Mucosa of descending colon (tissue), 3 donors: Measurements from ENCODE around the gene TIMM17A. TPM values are rescaled to one million over a fixed set of nuclear protein-coding genes. Genes with fewer than 3 reads are reported as not detected.

ENCODE experiments used
- ATAC-seq: fragments of 200-7000 bp; cut with Tn5 transposase; one replicate; pipeline ENCODE4 v1.9.1; 2020; ENCODE audit warnings: mild to moderate bottlenecking, moderate library complexity
- DNase-seq, 3 donors: peaks; one replicate each; pipeline ENCODE4 v3.0.0-alpha.2; 2020
- H3K36me3 ChIP-seq: fragments of 200-600 bp; one replicate; pipeline ENCODE4 v1.8.0; 2021; ENCODE audit warnings: low read depth, mild to moderate bottlenecking
- H3K4me1 ChIP-seq: fragments of 200-600 bp; one replicate; pipeline ENCODE4 v1.8.0; 2021; ENCODE audit warnings: low read depth, mild to moderate bottlenecking
- H3K4me3 ChIP-seq: fragments of 200-600 bp; one replicate; pipeline ENCODE4 v1.8.0; 2021; ENCODE audit warnings: mild to moderate bottlenecking
- H3K9me3 ChIP-seq: fragments of 200-600 bp; one replicate; pipeline ENCODE4 v1.8.0; 2021; ENCODE audit warnings: mild to moderate bottlenecking
- CTCF ChIP-seq: fragments of 200-600 bp; IDR thresholded peaks from one replicate; pipeline ENCODE4 v1.8.0; 2022; ENCODE audit warnings: antibody characterized with exemption, mild to moderate bottlenecking
- intact Hi-C, 2 donors: fragments of 100-400 bp; cut with DNase I in 1 of 2; cut with micrococcal nuclease in 1 of 2; formaldehyde crosslinking; loops; one replicate each; pipeline versions ENCODE4 v1.11.0 to v1.11.1; 2022; cut with DNase I, micrococcal nuclease
- total RNA-seq, 3 donors: library from RNA; stranded (reverse); fragmentation: NEBNext Ultra II Directional in 2 of 3; extraction: Animal tissue kit (Norgen Biotek cat#: 25700) in 2 of 3; gene quantifications; one replicate each; pipeline versions ENCODE4 v1.2.1 to v1.2.4, GENCODE V29; 2021 to 2023
- donor health status: DM: no; HTN: no; CAD: no; lungs with moderate emphysema.
- donor health status: DM: no; HTN: no; CAD: no.
- donor health status: DM: no; HTN: yes; CAD: no.

The TIMM17A gene
- total RNA-seq, 3 donors from 2014 or later = 41.1 to 59.5 (median 49.9) TPM

GRCh38 chr1:201925301-201925567, 30.1 kb upstream of the TIMM17A start:
- H3K36me3 ChIP-seq = no peaks in the 10 kb centered on the region
- no peak overlapping the region for H3K4me3 ChIP-seq
- no peak for DNase-seq
- H3K9me3 ChIP-seq = no peaks in the 10 kb centered on the region
- no peaks in the 10 kb centered on the region for H3K4me1 ChIP-seq
- intact Hi-C loops = no loop called here
- no peak for TF ChIP-seq CTCF
- ATAC-seq = no peak

GRCh38 chr1:201925981-201926645, 29.2 kb upstream of the TIMM17A start:
- H3K9me3 ChIP-seq = no peaks in the 10 kb centered on the region
- no peak overlapping the region for H3K4me3 ChIP-seq
- DNase-seq (no peak), ATAC-seq (no peak)
- H3K4me1 ChIP-seq = no peaks in the 10 kb centered on the region
- intact Hi-C loops = no loop called here
- no peak for TF ChIP-seq CTCF
- H3K36me3 ChIP-seq = no peaks in the 10 kb centered on the region

GRCh38 chr1:201928266-201928665, 27.0 kb upstream of the TIMM17A start:
- intact Hi-C loops = no loop called here
- no peak for TF ChIP-seq CTCF
- ATAC-seq = no peak

GRCh38 chr1:201930137-201930536, 25.2 kb upstream of the TIMM17A start:
- Histone ChIP-seq H3K9me3 (no peaks in the 10 kb centered on the region), H3K36me3 (no peaks in the 10 kb centered on the region), H3K4me1 (no peaks in the 10 kb centered on the region), H3K4me3 (no peak overlapping the region)
- no peak for TF ChIP-seq CTCF
- ATAC-seq (no peak), DNase-seq (no peak)
- intact Hi-C loops = no loop called here

More at GRCh38 chr1:201928266-201928665, 27.0 kb upstream of the TIMM17A start:
- H3K9me3 ChIP-seq = no peaks in the 10 kb centered on the region
- DNase-seq = no peak
- no peaks in the 10 kb centered on the region for H3K4me1 ChIP-seq
- no peak overlapping the region for H3K4me3 ChIP-seq
- no peaks in the 10 kb centered on the region for H3K36me3 ChIP-seq

GRCh38 chr1:201930803-201931202, 24.5 kb upstream of the TIMM17A start:
- intact Hi-C loops = no loop called here
- ATAC-seq (no peak), DNase-seq (no peak)
- no peaks in the 10 kb centered on the region for H3K36me3 ChIP-seq
- no peak for TF ChIP-seq CTCF
- H3K9me3 ChIP-seq = no peaks in the 10 kb centered on the region
- H3K4me1 ChIP-seq = no peaks in the 10 kb centered on the region
- no peak overlapping the region for H3K4me3 ChIP-seq
